Measurements from ENCODE around the gene SYDE2. TPM values are rescaled to one million over a fixed set of nuclear protein-coding genes. Genes with fewer than 3 reads are reported as not detected.

SYDE2 gene
- total and polyA plus RNA-seq, 2 experiments from 2014 or later, result 5.8 to 20.1 TPM

- no peak overlapping the region; the same call in 1 of the 2 replicates for H3K27ac ChIP-seq (ENCODE audit: low read depth)
- no peak overlapping the region for H2AFZ ChIP-seq
- no peaks in the 10 kb centered on the region for H3K27me3 ChIP-seq (ENCODE audit: insufficient read depth)
- Mint-ChIP-seq H3K9me3 (no peaks in the 10 kb centered on the region), H3K27ac (peak overlapping the region; percentile 82), H3K4me3 (peak overlapping the region; percentile 24; the same call in 2 of the 3 replicates), H3K4me1 (peaks cover 32% of the 10 kb centered on the region), H3K36me3 (ENCODE audit: low read depth) (no peaks in the 10 kb centered on the region), H3K27me3 (ENCODE audit: insufficient read depth, low read depth, poor library complexity) (peaks cover 4% of the 10 kb centered on the region)
- no peak overlapping the region for H3K4me3 ChIP-seq
- H3K36me3 ChIP-seq (ENCODE audit: insufficient read depth), result no peaks in the 10 kb centered on the region
- TF ChIP-seq REST (IDR thresholded peaks at IDR 0.05; ENCODE audit: unreplicated experiment) (no peak), POLR2AphosphoS5 (IDR thresholded peaks at IDR 0.05; ENCODE audit: low read depth) (no peak), JUNB (IDR thresholded peaks at IDR 0.05; ENCODE audit: unreplicated experiment) (no peak), ZNF462 (CRISPR knock-in tag; IDR thresholded peaks at IDR 0.05) (no peak), EZH2phosphoT487 (IDR thresholded peaks at IDR 0.05; ENCODE audit: unreplicated experiment) (no peak), NANOG (IDR thresholded peaks at IDR 0.05; ENCODE audit: borderline replicate concordance) (no peak), EZH2 (IDR thresholded peaks at IDR 0.05; ENCODE audit: low read depth, unreplicated experiment) (no peak)
- TF ChIP-seq, protein P1, sequence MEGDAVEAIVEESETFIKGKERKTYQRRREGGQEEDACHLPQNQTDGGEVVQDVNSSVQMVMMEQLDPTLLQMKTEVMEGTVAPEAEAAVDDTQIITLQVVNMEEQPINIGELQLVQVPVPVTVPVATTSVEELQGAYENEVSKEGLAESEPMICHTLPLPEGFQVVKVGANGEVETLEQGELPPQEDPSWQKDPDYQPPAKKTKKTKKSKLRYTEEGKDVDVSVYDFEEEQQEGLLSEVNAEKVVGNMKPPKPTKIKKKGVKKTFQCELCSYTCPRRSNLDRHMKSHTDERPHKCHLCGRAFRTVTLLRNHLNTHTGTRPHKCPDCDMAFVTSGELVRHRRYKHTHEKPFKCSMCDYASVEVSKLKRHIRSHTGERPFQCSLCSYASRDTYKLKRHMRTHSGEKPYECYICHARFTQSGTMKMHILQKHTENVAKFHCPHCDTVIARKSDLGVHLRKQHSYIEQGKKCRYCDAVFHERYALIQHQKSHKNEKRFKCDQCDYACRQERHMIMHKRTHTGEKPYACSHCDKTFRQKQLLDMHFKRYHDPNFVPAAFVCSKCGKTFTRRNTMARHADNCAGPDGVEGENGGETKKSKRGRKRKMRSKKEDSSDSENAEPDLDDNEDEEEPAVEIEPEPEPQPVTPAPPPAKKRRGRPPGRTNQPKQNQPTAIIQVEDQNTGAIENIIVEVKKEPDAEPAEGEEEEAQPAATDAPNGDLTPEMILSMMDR (conservative IDR thresholded peaks at IDR 0.05; ENCODE audit: low read depth in 2 of 2), result no peak
- DNase-seq (ENCODE audit: low spot score) (peak; percentile 22), ATAC-seq (peak; percentile 58)
- no peaks in the 10 kb centered on the region for H4K20me1 ChIP-seq (replicated peaks; ENCODE audit: insufficient read depth)
- H3F3A ChIP-seq (replicated peaks; ENCODE audit: low read depth), result no peaks in the 10 kb centered on the region
- H3K9me2 ChIP-seq (ENCODE audit: insufficient read depth), result no peaks in the 10 kb centered on the region
- H3K4me1 ChIP-seq (ENCODE audit: insufficient read depth), result peaks cover 26% of the 10 kb centered on the region
- no peaks in the 10 kb centered on the region for H3K79me2 ChIP-seq (replicated peaks; ENCODE audit: insufficient read depth)
- H3K4me2 ChIP-seq, result peak overlapping the region; percentile 41
These were observed 25.0 kb upstream of the SYDE2 start for GRCh38 chr1:85225624-85226380.

All from GM23338 (cell line).